ENCODE results near the gene HRG. TPM values are rescaled to one million over a fixed set of nuclear protein-coding genes. Genes with fewer than 3 reads are reported as not detected.
"Not testable (repeated sequence)": the region's sequence is repeated elsewhere in the genome, so short reads cannot be mapped to it uniquely, and the experiment has no call there.

HRG gene
- total RNA-seq, 1 donor from 2014 or later = not detected

GRCh38 chr3:186669378-186670084, 3.7 kb downstream of the HRG start:
- DNase-seq (ENCODE audit: low spot score) (no peak), ATAC-seq (no peak)
- intact Hi-C loops (cut with DNase I) = no loop called here

GRCh38 chr3:186670155-186670554, 4.3 kb downstream of the HRG start:
- no peak for ATAC-seq
- no peak for DNase-seq (ENCODE audit: low spot score)
- intact Hi-C loops (cut with DNase I) = no loop called here

GRCh38 chr3:186671051-186671450, 5.2 kb downstream of the HRG start:
- DNase-seq (ENCODE audit: low spot score) (no peak), ATAC-seq (no peak)
- intact Hi-C loops (cut with DNase I) = no loop called here

- DNase-seq (ENCODE audit: low spot score) (no peak), ATAC-seq (no peak)
- intact Hi-C loops (cut with DNase I) = no loop called here
These were observed 12.8 kb downstream of the HRG start for GRCh38 chr3:186678604-186679003.

DNA sequence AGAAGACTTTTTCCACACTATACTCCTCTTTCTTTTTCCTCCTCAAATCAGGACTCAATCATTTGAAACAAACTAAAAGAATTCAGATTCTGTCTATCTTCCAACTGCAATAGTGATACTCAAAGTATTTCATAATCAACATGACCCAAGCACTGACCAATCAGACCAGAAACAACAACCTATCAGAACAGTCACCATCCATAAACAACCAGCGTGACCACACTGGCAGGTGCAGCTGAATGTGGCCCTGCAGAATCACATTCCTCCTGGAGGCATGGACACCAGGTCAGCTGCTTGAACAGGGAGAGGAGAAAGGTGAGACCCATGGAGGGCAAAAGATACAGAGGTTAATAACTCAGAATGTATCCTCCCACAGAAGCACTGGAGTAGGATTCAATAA, 13.3 kb downstream of the HRG start:
- intact Hi-C loops (cut with DNase I) = no loop called here
- ATAC-seq (no peak), DNase-seq (ENCODE audit: low spot score) (no peak)

DNA sequence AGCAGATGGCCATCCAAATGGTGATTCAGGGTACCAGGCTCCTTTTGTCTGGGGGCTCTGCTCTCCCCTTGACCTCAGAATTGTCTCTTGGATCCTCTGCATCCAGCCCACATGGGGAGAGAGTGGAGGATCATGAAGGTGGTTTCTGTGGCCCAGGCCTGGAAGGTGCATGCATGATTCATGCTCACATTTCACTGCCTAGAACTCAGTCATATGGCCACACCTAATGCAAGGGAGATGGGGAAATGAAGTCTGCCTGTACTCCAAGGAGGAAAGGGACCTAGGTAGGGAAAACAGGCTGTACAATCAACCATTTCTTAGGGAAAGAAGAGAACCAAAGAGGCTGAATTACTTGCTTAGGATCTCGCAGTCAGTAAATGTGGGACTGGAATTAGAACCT, 15.1 kb downstream of the HRG start:
- intact Hi-C loops (cut with DNase I) = no loop called here
- no peak for ATAC-seq
- no peak for DNase-seq (ENCODE audit: low spot score)

DNA sequence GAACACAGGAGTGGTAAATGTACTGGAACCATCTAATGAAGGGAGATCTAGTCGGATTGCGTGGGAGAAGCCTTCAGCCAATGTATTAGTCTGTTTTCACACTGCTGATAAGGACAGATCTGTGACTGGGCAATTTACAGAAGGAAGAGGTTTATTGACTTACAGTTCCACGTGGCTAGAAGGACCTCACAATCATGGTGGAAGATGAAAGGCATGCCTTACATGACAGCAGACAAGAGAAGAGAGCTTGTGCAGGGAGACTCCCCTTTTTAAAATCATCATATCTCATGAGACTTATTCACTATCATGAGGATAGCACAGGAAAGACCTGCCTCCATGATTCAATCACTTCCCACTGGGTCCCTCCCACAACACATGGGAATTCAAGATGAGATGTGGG, 17.0 kb downstream of the HRG start:
- intact Hi-C loops (cut with DNase I) = no loop called here
- ATAC-seq = no peak

DNA sequence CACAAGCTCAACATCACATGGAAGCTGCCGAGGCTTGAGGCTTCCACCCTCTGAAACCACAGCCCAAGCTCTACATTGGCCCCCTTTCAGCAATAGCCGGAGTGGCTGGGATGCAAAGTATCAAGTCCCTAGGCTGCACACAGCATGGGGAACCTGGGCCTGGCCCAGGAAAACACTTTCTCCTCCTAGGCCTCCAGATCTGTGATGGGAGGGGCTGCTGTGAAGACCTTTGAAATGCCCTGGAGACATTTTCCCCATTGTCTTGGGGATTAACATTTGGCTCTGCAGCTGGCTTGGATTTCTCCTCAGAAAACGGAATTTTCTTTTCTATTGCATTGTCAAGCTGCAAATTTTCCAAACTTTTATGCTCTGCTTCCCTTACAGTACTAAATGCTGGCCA, 18.2 kb downstream of the HRG start:
- ATAC-seq (no peak), DNase-seq (ENCODE audit: low spot score) (no peak)
- intact Hi-C loops (cut with DNase I) = no loop called here

More for the DNA sequence above, 17.0 kb downstream of the HRG start:
- no peak for DNase-seq (ENCODE audit: low spot score)

GRCh38 chr3:186686475-186686874, 20.7 kb downstream of the HRG start:
- ATAC-seq; DNase-seq (ENCODE audit: low spot score); intact Hi-C loops (cut with DNase I): not testable (repeated sequence)

DNA sequence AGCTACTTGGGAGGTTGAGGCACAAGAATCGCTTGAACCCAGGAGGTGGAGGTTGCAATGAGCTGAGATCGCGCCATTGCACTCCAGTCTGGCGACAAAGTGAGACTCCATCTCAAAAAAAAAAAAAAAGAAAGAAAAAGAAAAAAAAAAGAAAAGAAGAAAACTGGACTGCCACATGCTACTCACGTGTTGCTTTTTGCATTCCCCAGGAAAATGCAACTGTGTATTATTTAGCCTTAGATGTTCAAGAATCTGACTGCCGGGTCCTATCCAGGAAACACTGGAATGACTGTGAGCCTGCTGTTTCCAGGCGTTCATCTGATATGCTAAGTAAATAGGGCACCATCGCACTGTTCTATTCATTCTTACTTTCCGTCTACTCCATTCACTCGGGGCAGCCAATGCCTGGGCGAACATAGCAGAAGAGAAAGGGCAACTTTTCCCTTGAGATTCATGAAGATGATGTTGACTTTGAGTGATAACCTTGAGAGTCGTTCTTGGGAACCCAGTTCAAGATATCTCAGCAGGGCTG, 21.4 kb downstream of the HRG start:
- intact Hi-C loops (cut with DNase I) = no loop called here
- ATAC-seq = no peak
- DNase-seq (ENCODE audit: low spot score) = no peak

DNA sequence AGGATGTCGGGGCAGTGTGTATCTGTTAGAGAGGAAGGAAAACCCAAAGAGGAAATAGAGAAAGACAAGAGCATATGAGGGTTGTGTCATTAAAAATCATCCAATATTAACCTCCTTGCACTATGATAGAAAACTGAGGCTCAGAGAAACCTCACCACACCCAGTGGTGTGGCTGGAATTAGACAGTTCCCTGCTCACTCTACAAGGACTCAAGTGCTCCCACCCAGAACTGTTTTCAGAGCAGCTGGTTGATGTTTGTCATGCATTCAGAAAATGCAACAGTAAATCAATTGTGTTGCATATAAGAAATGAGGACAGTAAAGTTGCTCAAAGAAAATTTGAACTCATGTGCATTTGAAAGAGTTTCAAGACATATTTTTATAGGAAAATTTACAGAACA, 24.5 kb downstream of the HRG start:
- ATAC-seq; intact Hi-C loops (cut with DNase I); DNase-seq (ENCODE audit: low spot score): not testable (repeated sequence)

- DNase-seq (ENCODE audit: low spot score) (no peak), ATAC-seq (no peak)
- intact Hi-C loops (cut with DNase I) = no loop called here
These were observed 25.9 kb downstream of the HRG start for GRCh38 chr3:186691676-186692075.

DNA sequence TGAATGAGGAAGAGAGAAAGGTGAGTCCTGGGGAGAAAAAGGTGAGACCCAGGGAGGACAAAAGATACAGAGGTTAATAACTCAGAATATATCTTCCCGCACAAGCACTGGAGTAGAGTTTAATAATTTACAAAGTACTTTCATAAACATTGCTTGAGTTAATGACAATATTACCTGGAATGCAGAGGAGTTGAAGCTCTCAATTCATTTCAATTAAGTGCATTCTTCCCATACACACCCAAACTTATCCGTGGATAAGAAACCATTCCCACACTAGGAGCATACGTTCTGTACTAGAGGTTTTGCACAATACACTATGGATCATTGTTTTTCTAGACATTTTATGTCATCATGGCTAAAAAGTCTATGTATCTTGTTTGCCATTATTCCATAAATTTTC, 28.0 kb downstream of the HRG start:
- DNase-seq (ENCODE audit: low spot score) = no peak
- ATAC-seq = no peak
- intact Hi-C loops (cut with DNase I) = no loop called here

DNA sequence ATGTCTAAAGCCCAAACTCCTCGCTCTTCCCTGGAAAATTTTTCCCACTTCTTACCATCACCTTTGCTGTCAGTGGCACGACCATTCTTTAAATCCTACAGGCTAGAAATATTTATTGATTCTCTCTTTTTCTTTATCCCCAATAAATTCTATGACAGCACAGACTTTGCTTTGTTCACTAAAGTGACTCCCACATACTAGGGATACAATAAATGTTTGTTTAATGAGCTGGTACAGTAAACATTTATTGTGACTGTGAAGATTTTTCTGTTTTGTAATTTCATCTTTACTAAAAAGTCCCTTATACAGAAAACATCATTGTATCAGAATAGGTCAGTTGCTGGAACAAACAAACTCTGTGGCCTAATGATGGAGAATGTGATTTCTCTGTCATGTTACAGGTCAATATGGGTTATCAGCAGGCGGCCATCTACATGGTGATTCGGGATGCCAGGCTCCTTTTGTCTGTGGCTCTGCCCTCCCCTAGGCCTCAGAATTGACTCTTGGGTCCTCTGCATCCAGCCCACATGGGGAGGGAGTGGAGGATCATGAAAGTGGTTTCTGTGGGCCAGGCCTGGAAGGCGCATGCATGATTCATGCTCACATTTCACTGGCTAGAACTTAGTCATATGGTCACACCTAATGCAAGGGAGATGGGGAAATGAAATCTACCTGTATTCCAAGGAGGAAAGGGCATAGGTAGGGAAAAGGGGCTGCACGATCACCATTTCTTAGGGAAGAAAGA, 28.6 kb downstream of the HRG start:
- DNase-seq (ENCODE audit: low spot score) (no peak), ATAC-seq (no peak)
- intact Hi-C loops (cut with DNase I) = no loop called here

DNA sequence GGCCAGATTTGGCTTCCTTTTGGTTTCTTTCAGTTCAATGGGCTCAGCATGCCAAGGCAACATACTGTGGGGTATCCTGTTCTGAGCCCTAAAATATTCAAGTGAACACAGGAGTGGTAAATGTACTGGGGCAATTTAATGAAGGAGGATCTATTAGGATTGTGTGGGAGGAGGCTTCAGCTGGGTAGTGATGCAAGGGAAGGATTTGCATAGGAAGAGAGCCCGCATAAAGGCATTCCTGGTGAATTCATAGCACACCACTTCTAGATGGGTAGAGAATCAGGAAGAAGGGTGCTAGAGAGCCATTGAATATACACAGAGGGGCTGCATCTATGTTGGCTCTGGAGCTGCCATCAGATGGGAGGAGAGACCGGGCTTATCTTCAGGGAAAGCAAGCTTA, 30.7 kb downstream of the HRG start:
- no peak for ATAC-seq
- no peak for DNase-seq (ENCODE audit: low spot score)
- intact Hi-C loops (cut with DNase I) = no loop called here

DNA sequence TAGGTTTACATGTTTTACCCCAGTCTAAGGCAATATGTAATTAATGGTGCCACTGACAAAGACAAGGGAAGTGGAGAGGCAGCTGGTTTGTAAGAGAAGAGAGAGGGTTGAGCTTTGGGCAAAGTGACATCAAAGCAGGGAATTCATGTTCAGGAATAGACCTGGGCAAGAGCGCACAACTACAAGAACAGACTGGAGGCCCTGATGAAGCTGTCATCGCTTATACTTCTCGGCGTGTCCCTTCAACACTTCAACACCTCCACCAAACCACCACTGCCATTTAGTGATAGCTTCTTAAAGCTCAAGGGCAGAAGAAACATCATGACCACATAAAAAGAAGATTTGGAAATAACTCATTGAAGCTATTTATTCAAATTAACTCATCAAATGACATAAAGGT, 31.7 kb downstream of the HRG start:
- ATAC-seq (no peak), DNase-seq (ENCODE audit: low spot score) (no peak)
- intact Hi-C loops (cut with DNase I) = no loop called here

DNA sequence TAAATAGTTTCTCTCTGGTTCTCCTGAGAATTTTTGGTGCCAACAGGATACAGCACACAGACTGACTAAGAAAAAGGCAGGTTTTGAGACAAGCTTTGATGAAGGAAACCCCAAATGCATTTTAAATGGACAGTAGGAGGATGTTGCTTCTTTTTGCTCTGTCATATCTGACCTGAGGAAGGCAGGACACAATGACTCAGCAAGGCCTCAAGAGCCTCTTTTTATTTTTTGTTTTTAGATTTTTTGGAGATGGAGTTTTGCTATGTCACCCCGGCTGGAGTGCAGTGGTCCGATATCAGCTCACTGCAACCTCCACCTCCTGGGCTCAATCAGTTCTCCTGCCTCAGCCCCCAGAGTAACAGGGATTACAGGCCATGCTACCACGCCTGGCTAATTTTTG, 34.5 kb downstream of the HRG start:
- no peak for ATAC-seq
- DNase-seq (ENCODE audit: low spot score) = no peak
- intact Hi-C loops (cut with DNase I) = no loop called here

DNA sequence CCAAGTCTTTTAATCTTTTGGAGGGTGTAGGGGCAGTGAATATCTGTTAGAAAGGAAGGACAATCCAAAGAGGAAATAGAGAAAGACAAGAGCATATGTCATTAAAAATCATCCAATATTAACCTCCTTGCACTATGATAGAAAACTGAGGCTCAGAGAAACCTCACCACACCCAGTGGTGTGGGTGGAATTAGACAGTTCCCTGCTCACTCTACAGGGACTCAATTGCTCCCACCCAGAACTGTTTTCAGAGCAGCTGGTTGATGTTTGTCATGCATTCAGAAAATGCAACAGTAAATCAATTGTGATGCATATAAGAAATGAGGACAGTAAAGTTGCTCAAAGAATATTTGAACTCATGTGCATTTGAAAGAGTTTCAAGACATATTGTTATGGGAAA, 36.6 kb downstream of the HRG start:
- intact Hi-C loops (cut with DNase I); DNase-seq (ENCODE audit: low spot score); ATAC-seq: not testable (repeated sequence)

DNA sequence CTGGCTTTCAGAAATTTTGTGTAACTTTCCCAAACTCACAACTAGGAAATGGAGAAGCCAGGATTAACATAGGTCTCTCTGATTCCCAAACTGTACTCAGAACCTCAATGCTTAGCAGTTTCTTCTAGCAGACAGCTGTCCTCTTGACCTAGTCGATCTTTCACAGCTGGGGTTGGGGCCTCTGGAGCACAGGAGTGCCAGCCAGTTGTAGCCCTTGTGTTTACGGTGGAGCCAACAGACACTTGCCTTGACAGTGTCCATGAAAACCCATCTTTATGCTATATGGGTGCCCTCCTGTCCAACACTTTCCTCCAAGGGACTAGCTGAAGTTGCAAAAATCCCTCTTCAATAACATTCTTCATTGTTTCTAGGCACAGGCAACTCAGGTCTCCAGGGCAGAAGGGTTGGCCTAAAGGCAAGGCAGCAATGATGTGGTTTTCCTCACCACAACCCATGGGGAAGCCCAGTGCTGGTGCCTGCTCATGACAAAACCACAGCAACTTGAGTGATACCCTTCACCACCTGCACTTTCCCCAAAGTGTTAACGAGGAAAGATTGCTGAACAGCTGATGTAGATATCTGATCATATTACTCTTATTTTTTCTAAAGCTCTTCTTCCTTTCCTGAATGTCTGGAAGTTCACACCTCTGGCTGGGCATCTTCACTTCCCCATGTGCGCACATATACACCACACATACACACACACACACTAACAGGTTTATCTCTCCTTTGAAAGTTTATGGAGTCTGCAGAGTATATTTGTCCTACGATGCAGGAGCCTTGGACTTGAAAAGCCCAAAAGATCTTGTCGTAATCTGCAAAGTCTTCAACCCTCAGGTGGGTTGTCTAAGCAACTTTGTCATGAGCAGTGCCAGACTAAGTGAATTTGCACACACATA, 40.3 kb downstream of the HRG start:
- intact Hi-C loops (cut with DNase I) = no loop called here
- no peak for DNase-seq (ENCODE audit: low spot score)
- ATAC-seq = no peak

Data from sciatic nerve (tissue), 2 donors.